Trophoblast cell (in vitro differentiated cells and primary cell): ENCODE results near the gene ZNF429.
"Not testable (repeated sequence)": the region's sequence is repeated elsewhere in the genome, so short reads cannot be mapped to it uniquely, and the experiment has no call there.

ENCODE experiments used
- DNase-seq, 2 donors: peaks; one replicate each; pipeline ENCODE4 v3.0.0-alpha.2; 2016
- H2AFZ ChIP-seq: 2 replicates; pipeline ENCODE4 v1.6.1; 2013; ENCODE audit warnings: low read length, moderate library complexity, mild to moderate bottlenecking; ENCODE audit not compliant: insufficient read depth, poor library complexity
- H2AK5ac ChIP-seq: 2 replicates; pipeline ENCODE4 v1.6.1; 2013; ENCODE audit warnings: mild to moderate bottlenecking, low read length
- H2BK120ac ChIP-seq: 2 replicates; pipeline ENCODE4 v1.6.1; 2013; ENCODE audit warnings: low read length, mild to moderate bottlenecking, moderate library complexity; ENCODE audit not compliant: insufficient read depth, poor library complexity
- H2BK12ac ChIP-seq: 2 replicates; pipeline ENCODE4 v1.6.1; 2013; ENCODE audit warnings: mild to moderate bottlenecking, low read length, moderate library complexity
- H2BK5ac ChIP-seq: 2 replicates; pipeline ENCODE4 v1.6.1; 2013; ENCODE audit warnings: low read length, low read depth, moderate library complexity, mild to moderate bottlenecking; ENCODE audit not compliant: poor library complexity
- H3K14ac ChIP-seq: 2 replicates; pipeline ENCODE4 v1.6.1; 2013; ENCODE audit warnings: mild to moderate bottlenecking, low read length
- H3K18ac ChIP-seq: 2 replicates; pipeline ENCODE4 v1.6.1; 2013; ENCODE audit warnings: mild to moderate bottlenecking, low read length
- H3K23ac ChIP-seq: 2 replicates; pipeline ENCODE4 v1.6.1; 2013; ENCODE audit warnings: low read length
- H3K27ac ChIP-seq: 2 replicates; pipeline ENCODE4 v1.5.1; 2013; ENCODE audit warnings: low read depth, mild to moderate bottlenecking, inconsistent platforms, low read length, moderate library complexity
- H3K27me3 ChIP-seq: 2 replicates; pipeline ENCODE4 v1.6.1; 2013; ENCODE audit warnings: inconsistent platforms, mild to moderate bottlenecking, low read length, moderate library complexity; ENCODE audit not compliant: insufficient read depth
- H3K36me3 ChIP-seq, 2 experiments: 1 replicate in 1 of 2; 2 replicates in 1 of 2; pipeline ENCODE4 v1.6.1; 2013; ENCODE audit warnings: low read length in 2 of 2, mild to moderate bottlenecking in 2 of 2, moderate library complexity in 1 of 2; ENCODE audit not compliant: insufficient read depth in 2 of 2, control insufficient read depth in 1 of 2
- H3K4ac ChIP-seq: 2 replicates; pipeline ENCODE4 v1.6.1; 2013; ENCODE audit warnings: low read depth, mild to moderate bottlenecking, low read length, moderate library complexity
- H3K4me1 ChIP-seq, 2 experiments: 1 replicate in 1 of 2; 2 replicates in 1 of 2; pipeline ENCODE4 v1.6.1; 2013; ENCODE audit warnings: low read length in 2 of 2, mild to moderate bottlenecking in 2 of 2, moderate library complexity in 1 of 2; ENCODE audit not compliant: insufficient read depth in 2 of 2, control insufficient read depth in 1 of 2
- H3K4me2 ChIP-seq: 2 replicates; pipeline ENCODE4 v1.6.1; 2013; ENCODE audit warnings: inconsistent platforms, mild to moderate bottlenecking, low read length, moderate library complexity
- H3K4me3 ChIP-seq: 2 replicates; pipeline ENCODE4 v1.5.1; 2013; ENCODE audit warnings: mild to moderate bottlenecking, low read depth, low read length, inconsistent platforms
- H3K79me1 ChIP-seq: one replicate; pipeline ENCODE4 v1.6.1; 2013; ENCODE audit warnings: low read length
- H3K79me2 ChIP-seq: 2 replicates; pipeline ENCODE4 v1.6.1; 2013; ENCODE audit warnings: low read length, mild to moderate bottlenecking; ENCODE audit not compliant: control insufficient read depth, insufficient read depth, poor library complexity
- H3K9ac ChIP-seq: 2 replicates; pipeline ENCODE4 v1.6.1; 2013; ENCODE audit warnings: mild to moderate bottlenecking, low read length
- H3K9me3 ChIP-seq: 2 replicates; pipeline ENCODE4 v1.6.1; 2013; ENCODE audit warnings: low read depth, mild to moderate bottlenecking, control low read depth, inconsistent platforms, low read length; ENCODE audit not compliant: insufficient read depth
- H4K12ac ChIP-seq: 2 replicates; pipeline ENCODE4 v1.6.1; 2013; ENCODE audit warnings: low read depth, mild to moderate bottlenecking, low read length, moderate library complexity
- H4K8ac ChIP-seq: 2 replicates; pipeline ENCODE4 v1.6.1; 2013; ENCODE audit warnings: low read depth, mild to moderate bottlenecking, low read length, moderate library complexity
- H4K91ac ChIP-seq: one replicate; pipeline ENCODE4 v1.6.1; 2013; ENCODE audit warnings: low read depth, mild to moderate bottlenecking, low read length, moderate library complexity
- WGBS: extraction: QIAGEN DNeasy Blood & Tissue Kit; methylation state at CpG from one replicate; pipeline ENCODE4 v1.1.7; 2013; ENCODE audit warnings: missing lambda C conversion rate; ENCODE audit not compliant: insufficient read length, insufficient coverage; ENCODE audit errors: extremely low coverage; 5-methylcytosine and 5-hydroxymethylcytosine counted together

Gene ZNF429

GRCh38 chr19:21482361-21482760 lies 23.0 kb upstream of the ZNF429 start:
- not testable (repeated sequence) for H3K4ac ChIP-seq, H4K91ac ChIP-seq, H3K18ac ChIP-seq, H2BK5ac ChIP-seq, H4K8ac ChIP-seq, H3K23ac ChIP-seq, H2AFZ ChIP-seq, H3K9me3 ChIP-seq, H3K79me2 ChIP-seq, DNase-seq, H3K27me3 ChIP-seq, H3K4me3 ChIP-seq, H3K9ac ChIP-seq, H2AK5ac ChIP-seq, H3K4me1 ChIP-seq, H3K36me3 ChIP-seq, H2BK120ac ChIP-seq, H2BK12ac ChIP-seq, H3K4me2 ChIP-seq, H3K14ac ChIP-seq, H4K12ac ChIP-seq
- Histone ChIP-seq H3K27ac (peak overlapping the region; percentile 50), H3K79me1 (peaks cover 11% of the 10 kb centered on the region)
- WGBS: no CpG with 5 or more reads among the region's 14 CpGs

GRCh38 chr19:21482863-21483276 lies 22.5 kb upstream of the ZNF429 start:
- peak; percentile 69 to 84 for DNase-seq
- no peak overlapping the region for H2AK5ac ChIP-seq
- no CpG with 5 or more reads among the region's 18 CpGs for WGBS

GRCh38 chr19:21483589-21484170 lies 21.7 kb upstream of the ZNF429 start:
- Histone ChIP-seq H2AFZ (peak overlapping the region; percentile 50), H3K27ac (peak overlapping the region; percentile 50), H3K4ac (no peak overlapping the region), H3K79me1 (peaks cover 11% of the 10 kb centered on the region), H3K4me2 (no peak overlapping the region), H2AK5ac (peak overlapping the region; percentile 31), H3K9ac (no peak overlapping the region), H3K79me2 (no peaks in the 10 kb centered on the region), H3K36me3 (peaks cover 0 to 3% of the 10 kb centered on the region in 2 experiments), H3K18ac (peak overlapping the region; percentile 54), H3K9me3 (peaks cover 10% of the 10 kb centered on the region), H2BK12ac (peak overlapping the region; percentile 88), H4K8ac (peak overlapping the region; percentile 8), H2BK5ac (peak overlapping the region; percentile 67), H3K14ac (peak overlapping the region; percentile 69), H3K27me3 (no peaks in the 10 kb centered on the region), H2BK120ac (peak overlapping the region; percentile 92), H4K91ac (peak overlapping the region; percentile 87), H3K23ac (no peak overlapping the region), H3K4me1 (peaks cover 2 to 3% of the 10 kb centered on the region in 2 experiments), H3K4me3 (no peak overlapping the region), H4K12ac (no peak overlapping the region)
- WGBS: no CpG with 5 or more reads among the region's 43 CpGs
- peak; percentile 66 to 87 for DNase-seq

More at GRCh38 chr19:21482863-21483276, 22.5 kb upstream of the ZNF429 start:
- H2AFZ ChIP-seq: peak overlapping the region; percentile 1
- H3K18ac ChIP-seq: peak overlapping the region; percentile 24
- no peak overlapping the region for H3K4me2 ChIP-seq
- peaks cover 7% of the 10 kb centered on the region for H3K9me3 ChIP-seq
- H3K79me2 ChIP-seq: no peaks in the 10 kb centered on the region
- no peak overlapping the region for H3K23ac ChIP-seq
- peak overlapping the region; percentile 50 for H3K27ac ChIP-seq
- H3K27me3 ChIP-seq: no peaks in the 10 kb centered on the region
- H3K4me1 ChIP-seq: peaks cover 2 to 3% of the 10 kb centered on the region in 2 experiments
- H3K79me1 ChIP-seq: peaks cover 11% of the 10 kb centered on the region
- peak overlapping the region; percentile 87 for H4K91ac ChIP-seq
- H2BK120ac ChIP-seq: peak overlapping the region; percentile 92
- H4K12ac ChIP-seq: no peak overlapping the region
- H2BK5ac ChIP-seq: peak overlapping the region; percentile 67
- H3K4ac ChIP-seq: no peak overlapping the region
- peaks cover 0 to 1% of the 10 kb centered on the region in 2 experiments for H3K36me3 ChIP-seq
- H2BK12ac ChIP-seq: peak overlapping the region; percentile 88
- H3K14ac ChIP-seq: no peak overlapping the region
- no peak overlapping the region for H3K9ac ChIP-seq
- H4K8ac ChIP-seq: peak overlapping the region; percentile 8
- no peak overlapping the region for H3K4me3 ChIP-seq

- no peaks in the 10 kb centered on the region for H3K79me2 ChIP-seq
- H3K14ac ChIP-seq: no peak overlapping the region
- no peak overlapping the region for H3K23ac ChIP-seq
- no peaks in the 10 kb centered on the region for H3K27me3 ChIP-seq
- WGBS: no CpG with 5 or more reads among the region's 5 CpGs
- no peak overlapping the region for H2AK5ac ChIP-seq
- H2BK12ac ChIP-seq: no peak overlapping the region
- no peak overlapping the region for H3K4ac ChIP-seq
- H2AFZ ChIP-seq: no peak overlapping the region
- no peak overlapping the region for H3K4me3 ChIP-seq
- no peak overlapping the region for H4K8ac ChIP-seq
- H3K27ac ChIP-seq: no peak overlapping the region
- no peak overlapping the region for H3K4me2 ChIP-seq
- no peak overlapping the region for H3K18ac ChIP-seq
- H3K79me1 ChIP-seq: peaks cover 11% of the 10 kb centered on the region
- H4K91ac ChIP-seq: no peak overlapping the region
- H3K9me3 ChIP-seq: peaks cover 14% of the 10 kb centered on the region
- H3K9ac ChIP-seq: no peak overlapping the region
- no peak for DNase-seq
- no peak overlapping the region for H2BK5ac ChIP-seq
- no peak overlapping the region for H2BK120ac ChIP-seq
- no peak overlapping the region for H4K12ac ChIP-seq
- H3K4me1 ChIP-seq: peaks cover 0 to 3% of the 10 kb centered on the region in 2 experiments
- peaks cover 0 to 3% of the 10 kb centered on the region in 2 experiments for H3K36me3 ChIP-seq
Observed at GRCh38 chr19:21484631-21485030, 20.8 kb upstream of the ZNF429 start.
